Measurements from ENCODE around the gene GAS7.

The GAS7 gene

DNA sequence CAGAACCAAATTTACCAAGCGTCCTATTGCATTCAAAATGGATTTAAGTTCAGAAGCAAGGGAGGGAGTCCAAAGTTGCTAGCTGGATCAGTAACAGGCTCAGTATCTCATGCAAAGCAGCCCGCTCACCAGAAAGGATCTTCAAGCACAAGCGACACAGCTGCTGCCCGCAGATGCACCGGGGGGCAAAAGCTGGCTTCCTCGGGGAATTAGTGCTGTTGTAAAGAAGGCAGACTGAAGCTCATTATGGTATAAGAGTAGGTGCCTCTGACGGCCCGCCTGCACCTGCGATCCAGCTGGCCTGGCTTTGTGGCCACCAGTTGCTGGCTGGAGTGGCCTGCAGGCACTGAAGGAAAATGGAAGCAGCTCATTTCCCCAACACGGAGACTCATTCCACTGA is 165.0 kb downstream of the GAS7 start:
- no peak for TF ChIP-seq ELF4 (IDR thresholded peaks at IDR 0.05)
- POLR2A ChIA-PET = interaction anchor here (1.3 kb wide), 1 partner anchor 18 kb away, joined by 3 read pairs; no protein-coding TSS in a partner anchor
- no peak for DNase-seq (ENCODE audit: extremely low spot score)
- CTCF ChIA-PET = no interaction called here

GRCh38 chr17:10032118-10032852 is 166.1 kb downstream of the GAS7 start:
- POLR2A ChIA-PET = no interaction called here

DNA sequence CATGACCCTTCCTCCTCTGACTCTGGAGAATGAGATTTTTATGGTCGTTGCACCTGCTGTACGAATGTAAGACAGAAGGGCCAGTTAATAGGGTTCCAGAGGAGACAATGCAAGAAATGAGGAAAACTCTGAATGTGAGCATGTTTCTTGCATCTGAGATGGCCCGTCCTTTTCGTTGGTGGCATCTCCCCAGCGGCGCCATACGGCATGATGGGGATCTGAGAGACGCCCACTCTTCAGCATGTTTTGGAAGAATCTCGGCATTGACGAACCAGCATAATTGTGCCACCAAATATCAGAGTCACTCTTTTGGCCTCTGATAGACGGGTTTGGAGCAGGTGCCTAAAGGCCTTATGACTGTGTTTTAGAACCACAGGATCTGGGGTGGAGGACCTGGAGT is 166.8 kb downstream of the GAS7 start:
- CTCF ChIA-PET = interaction anchor here (0.6 kb wide), 1 partner anchor 51 kb away, joined by 4 read pairs; no protein-coding TSS in a partner anchor

More at GRCh38 chr17:10032118-10032852, 166.1 kb downstream of the GAS7 start:
- CTCF ChIA-PET = interaction anchor here (0.6 kb wide), 1 partner anchor 50 kb away, joined by 4 read pairs; no protein-coding TSS in a partner anchor
- TF ChIP-seq TARDBP (IDR thresholded peaks at IDR 0.05) = no peak
- TF ChIP-seq L3MBTL2 (conservative IDR thresholded peaks at IDR 0.05) = no peak
- no peak for TF ChIP-seq FOXK2 (IDR thresholded peaks at IDR 0.05)
- no peak for TF ChIP-seq CTBP1 (IDR thresholded peaks at IDR 0.05; ENCODE audit: borderline replicate concordance)
- TF ChIP-seq HDGF (IDR thresholded peaks at IDR 0.05; ENCODE audit: borderline replicate concordance) = no peak
- no peak for TF ChIP-seq BHLHE40 (IDR thresholded peaks at IDR 0.05; ENCODE audit: borderline replicate concordance)
- no peak for TF ChIP-seq NFRKB (IDR thresholded peaks at IDR 0.05)
- no peak for DNase-seq (ENCODE audit: extremely low spot score)

GRCh38 chr17:10031127-10031526 is 167.3 kb downstream of the GAS7 start:
- ChIA-PET POLR2A (no interaction called here), CTCF (no interaction called here)
- TF ChIP-seq ELF4 (IDR thresholded peaks at IDR 0.05) = no peak
- TF ChIP-seq HDGF (IDR thresholded peaks at IDR 0.05; ENCODE audit: borderline replicate concordance) = no peak
- no peak for TF ChIP-seq SP1 (IDR thresholded peaks at IDR 0.05)
- no peak for TF ChIP-seq FOXA1 (IDR thresholded peaks at IDR 0.05)
- TF ChIP-seq CTBP1 (IDR thresholded peaks at IDR 0.05; ENCODE audit: borderline replicate concordance) = no peak
- no peak for TF ChIP-seq L3MBTL2 (conservative IDR thresholded peaks at IDR 0.05)
- TF ChIP-seq BHLHE40 (IDR thresholded peaks at IDR 0.05; ENCODE audit: borderline replicate concordance) = no peak
- TF ChIP-seq FOXK2 (IDR thresholded peaks at IDR 0.05) = no peak
- TF ChIP-seq PKNOX1 (IDR thresholded peaks at IDR 0.05) = no peak
- TF ChIP-seq LEF1 (IDR thresholded peaks at IDR 0.05; ENCODE audit: borderline replicate concordance) = no peak
- no peak for TF ChIP-seq TARDBP (IDR thresholded peaks at IDR 0.05)
- TF ChIP-seq SUZ12 (IDR thresholded peaks at IDR 0.05) = no peak
- TF ChIP-seq ARNT (IDR thresholded peaks at IDR 0.05) = no peak
- TF ChIP-seq FOXM1 (IDR thresholded peaks at IDR 0.05; ENCODE audit: borderline replicate concordance) = no peak
- TF ChIP-seq NFRKB (IDR thresholded peaks at IDR 0.05) = no peak
- TF ChIP-seq ZNF384 (IDR thresholded peaks at IDR 0.05) = no peak
- DNase-seq (ENCODE audit: extremely low spot score) = no peak

More for the DNA sequence above, 166.8 kb downstream of the GAS7 start:
- no peak for DNase-seq (ENCODE audit: extremely low spot score)
- POLR2A ChIA-PET = no interaction called here
- TF ChIP-seq CTBP1 (IDR thresholded peaks at IDR 0.05; ENCODE audit: borderline replicate concordance) (no peak), L3MBTL2 (conservative IDR thresholded peaks at IDR 0.05) (no peak), HDGF (IDR thresholded peaks at IDR 0.05; ENCODE audit: borderline replicate concordance) (no peak), NFRKB (IDR thresholded peaks at IDR 0.05) (no peak), PKNOX1 (IDR thresholded peaks at IDR 0.05) (no peak), FOXA1 (IDR thresholded peaks at IDR 0.05) (no peak), LEF1 (IDR thresholded peaks at IDR 0.05; ENCODE audit: borderline replicate concordance) (no peak), ARNT (IDR thresholded peaks at IDR 0.05) (no peak), ELF4 (IDR thresholded peaks at IDR 0.05) (no peak), FOXK2 (IDR thresholded peaks at IDR 0.05) (no peak), BHLHE40 (IDR thresholded peaks at IDR 0.05; ENCODE audit: borderline replicate concordance) (no peak), FOXM1 (IDR thresholded peaks at IDR 0.05; ENCODE audit: borderline replicate concordance) (no peak), SUZ12 (IDR thresholded peaks at IDR 0.05) (no peak), ZNF384 (IDR thresholded peaks at IDR 0.05) (no peak), SP1 (IDR thresholded peaks at IDR 0.05) (no peak)

DNA sequence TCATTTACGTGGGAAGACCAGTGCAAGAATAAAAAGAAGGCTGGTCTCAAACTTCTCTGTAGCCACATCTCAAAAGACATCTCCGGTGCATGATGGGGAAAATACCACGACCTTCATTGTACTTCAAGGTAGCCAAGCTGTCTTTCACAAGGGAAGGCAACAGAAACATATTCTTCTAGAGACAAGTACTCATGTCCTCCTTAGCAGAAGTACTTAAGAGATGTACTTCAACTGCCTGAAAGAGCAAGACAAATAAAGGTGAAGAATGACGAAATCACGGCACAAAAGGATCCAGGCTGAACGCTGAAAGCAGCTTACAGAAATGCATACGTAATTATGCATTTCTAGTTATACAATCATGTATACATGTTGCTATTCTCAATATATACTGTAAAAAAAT is 169.3 kb downstream of the GAS7 start:
- ChIA-PET CTCF (no interaction called here), POLR2A (no interaction called here)
- DNase-seq (ENCODE audit: extremely low spot score) = no peak
- TF ChIP-seq NFRKB (IDR thresholded peaks at IDR 0.05) (no peak), SP1 (IDR thresholded peaks at IDR 0.05) (no peak), FOXM1 (IDR thresholded peaks at IDR 0.05; ENCODE audit: borderline replicate concordance) (no peak), ELF4 (IDR thresholded peaks at IDR 0.05) (no peak), FOXA1 (IDR thresholded peaks at IDR 0.05) (no peak), FOXK2 (IDR thresholded peaks at IDR 0.05) (no peak), HDGF (IDR thresholded peaks at IDR 0.05; ENCODE audit: borderline replicate concordance) (no peak), ARNT (IDR thresholded peaks at IDR 0.05) (no peak), ZNF384 (IDR thresholded peaks at IDR 0.05) (no peak), L3MBTL2 (conservative IDR thresholded peaks at IDR 0.05) (no peak), TARDBP (IDR thresholded peaks at IDR 0.05) (no peak), PKNOX1 (IDR thresholded peaks at IDR 0.05) (no peak), CTBP1 (IDR thresholded peaks at IDR 0.05; ENCODE audit: borderline replicate concordance) (no peak), SUZ12 (IDR thresholded peaks at IDR 0.05) (no peak), BHLHE40 (IDR thresholded peaks at IDR 0.05; ENCODE audit: borderline replicate concordance) (no peak)
